OCI-M2 (cell line): Measurements from ENCODE around the gene CHST11.
"Not testable (repeated sequence)": the region's sequence is repeated elsewhere in the genome, so short reads cannot be mapped to it uniquely, and the experiment has no call there.

Source experiments
- DNase-seq: peaks from one replicate; lab custom pipeline; 2025; ENCODE audit not compliant: unreplicated experiment; lab: John Stamatoyannopoulos, UW

CHST11 gene

GRCh38 chr12:104600036-104600712 lies 143.4 kb downstream of the CHST11 start:
- no peak for DNase-seq

GRCh38 chr12:104600790-104601739 lies 144.3 kb downstream of the CHST11 start:
- DNase-seq = no peak

GRCh38 chr12:104602406-104602805 lies 145.7 kb downstream of the CHST11 start:
- DNase-seq = no peak

- DNase-seq = no peak
These were observed 146.1 kb downstream of the CHST11 start for GRCh38 chr12:104602896-104603295.

- DNase-seq = no peak
These were observed 146.8 kb downstream of the CHST11 start for GRCh38 chr12:104603545-104603973.

- DNase-seq = peak; percentile 41
These were observed 147.6 kb downstream of the CHST11 start for GRCh38 chr12:104604070-104604994.

GRCh38 chr12:104604995-104605675 lies 148.4 kb downstream of the CHST11 start:
- no peak for DNase-seq

- no peak for DNase-seq
These were observed 148.9 kb downstream of the CHST11 start for GRCh38 chr12:104605685-104606084.

GRCh38 chr12:104608998-104609397 lies 152.2 kb downstream of the CHST11 start:
- no peak for DNase-seq

- no peak for DNase-seq
These were observed 152.7 kb downstream of the CHST11 start for GRCh38 chr12:104609445-104609844.

GRCh38 chr12:104610513-104611235 lies 153.9 kb downstream of the CHST11 start:
- no peak for DNase-seq

- no peak for DNase-seq
These were observed 154.9 kb downstream of the CHST11 start for GRCh38 chr12:104611671-104612070.

GRCh38 chr12:104613372-104613771 lies 156.6 kb downstream of the CHST11 start:
- DNase-seq = not testable (repeated sequence)

GRCh38 chr12:104615048-104615561 lies 158.4 kb downstream of the CHST11 start:
- no peak for DNase-seq

- no peak for DNase-seq
These were observed 161.9 kb downstream of the CHST11 start for GRCh38 chr12:104618691-104619090.

- no peak for DNase-seq
These were observed 162.6 kb downstream of the CHST11 start for GRCh38 chr12:104619305-104619704.

GRCh38 chr12:104620837-104621531 lies 164.2 kb downstream of the CHST11 start:
- DNase-seq = no peak

GRCh38 chr12:104622928-104623327 lies 166.2 kb downstream of the CHST11 start:
- no peak for DNase-seq

GRCh38 chr12:104623883-104624282 lies 167.1 kb downstream of the CHST11 start:
- DNase-seq = no peak
